ENCODE results near the gene FAM151A. TPM values are rescaled to one million over a fixed set of nuclear protein-coding genes. Genes with fewer than 3 reads are reported as not detected.

The FAM151A gene
- total RNA-seq, 1 donor from 2014 or later: not detected

- DNase-seq (ENCODE audit: low read depth): peak; percentile 100
These were observed 41.7 kb downstream of the FAM151A start for GRCh38 chr1:54581621-54582035.

GRCh38 chr1:54580856-54581550 is 42.3 kb downstream of the FAM151A start:
- no peak for DNase-seq (ENCODE audit: low read depth)

- no peak for DNase-seq (ENCODE audit: low read depth)
These were observed 44.0 kb downstream of the FAM151A start for GRCh38 chr1:54579337-54579781.

- no peak for DNase-seq (ENCODE audit: low read depth)
These were observed 45.7 kb downstream of the FAM151A start for GRCh38 chr1:54577612-54578011.

- DNase-seq (ENCODE audit: low read depth): peak; percentile 68
These were observed 47.6 kb downstream of the FAM151A start for GRCh38 chr1:54575605-54576290.

GRCh38 chr1:54575161-54575560 is 48.2 kb downstream of the FAM151A start:
- DNase-seq (ENCODE audit: low read depth): peak; percentile 76

- DNase-seq (ENCODE audit: low read depth): no peak
These were observed 49.1 kb downstream of the FAM151A start for GRCh38 chr1:54574158-54574778.

GRCh38 chr1:54572542-54572850 is 50.8 kb downstream of the FAM151A start:
- no peak for DNase-seq (ENCODE audit: low read depth)

- no peak for DNase-seq (ENCODE audit: low read depth)
These were observed 51.4 kb downstream of the FAM151A start for GRCh38 chr1:54571803-54572541.

GRCh38 chr1:54571326-54571725 is 52.0 kb downstream of the FAM151A start:
- DNase-seq (ENCODE audit: low read depth): no peak

- peak; percentile 82 for DNase-seq (ENCODE audit: low read depth)
These were observed 53.2 kb downstream of the FAM151A start for GRCh38 chr1:54570161-54570560.

- DNase-seq (ENCODE audit: low read depth): peak; percentile 94
These were observed 54.0 kb downstream of the FAM151A start for GRCh38 chr1:54569339-54569738.

- DNase-seq (ENCODE audit: low read depth): no peak
These were observed 55.4 kb downstream of the FAM151A start for GRCh38 chr1:54567961-54568360.

- DNase-seq (ENCODE audit: low read depth): no peak
These were observed 56.7 kb downstream of the FAM151A start for GRCh38 chr1:54566438-54567141.

GRCh38 chr1:54565113-54565501 is 58.2 kb downstream of the FAM151A start:
- DNase-seq (ENCODE audit: low read depth): no peak

GRCh38 chr1:54564312-54565112 is 58.8 kb downstream of the FAM151A start:
- DNase-seq (ENCODE audit: low read depth): no peak

GRCh38 chr1:54559771-54560231 is 63.5 kb downstream of the FAM151A start:
- peak; percentile 96 for DNase-seq (ENCODE audit: low read depth)

Data from myocyte (in vitro differentiated cells).